GM18861 (cell line): ENCODE results near the gene IGFBP2.
A peak's percentile ranks its signal among the peaks of the same experiment; 100 is the strongest.

Source experiments
- ATAC-seq: cut with Tn5 transposase; IDR thresholded peaks from one replicate; pipeline ENCODE4 v1.9.1; 2021; ENCODE audit not compliant: unreplicated experiment

The IGFBP2 gene

DNA sequence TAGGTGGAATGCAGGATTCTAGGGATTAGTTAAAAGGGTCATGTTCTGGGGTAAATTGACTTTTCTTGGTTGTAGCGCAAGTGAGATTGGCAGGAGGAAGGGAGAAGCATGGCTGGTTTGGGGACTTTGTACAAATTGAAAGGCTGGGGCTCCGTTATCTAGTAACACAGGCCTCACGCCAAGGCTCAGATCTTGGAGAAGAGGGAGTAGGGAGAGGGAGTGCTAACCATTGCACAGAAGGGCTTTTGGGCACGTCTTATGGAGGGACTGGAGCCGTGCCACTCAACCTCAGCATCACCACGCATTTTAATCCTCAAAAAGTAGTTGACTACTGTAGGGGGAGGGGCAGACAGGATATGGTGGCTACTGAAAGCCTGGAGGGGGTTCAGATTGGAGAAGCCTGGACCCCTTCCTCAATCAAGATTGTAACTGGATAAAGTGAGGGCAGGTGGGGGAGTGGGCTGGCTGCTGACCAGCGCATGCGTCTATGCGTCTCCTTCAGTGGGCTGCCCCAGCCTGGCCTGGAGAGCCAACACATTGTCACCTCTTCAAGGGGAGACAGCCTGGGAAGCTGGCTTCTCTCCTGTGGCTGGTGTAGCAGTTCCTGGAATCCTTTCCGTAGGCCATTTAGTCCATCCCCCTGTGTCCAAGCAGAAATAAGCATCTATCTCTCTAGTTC, 47.9 kb downstream of the IGFBP2 start:
- no peak for ATAC-seq

GRCh38 chr2:216681683-216682082, 48.5 kb downstream of the IGFBP2 start:
- no peak for ATAC-seq

- ATAC-seq, result no peak
Measured at GRCh38 chr2:216683846-216684245, 50.6 kb downstream of the IGFBP2 start.

DNA sequence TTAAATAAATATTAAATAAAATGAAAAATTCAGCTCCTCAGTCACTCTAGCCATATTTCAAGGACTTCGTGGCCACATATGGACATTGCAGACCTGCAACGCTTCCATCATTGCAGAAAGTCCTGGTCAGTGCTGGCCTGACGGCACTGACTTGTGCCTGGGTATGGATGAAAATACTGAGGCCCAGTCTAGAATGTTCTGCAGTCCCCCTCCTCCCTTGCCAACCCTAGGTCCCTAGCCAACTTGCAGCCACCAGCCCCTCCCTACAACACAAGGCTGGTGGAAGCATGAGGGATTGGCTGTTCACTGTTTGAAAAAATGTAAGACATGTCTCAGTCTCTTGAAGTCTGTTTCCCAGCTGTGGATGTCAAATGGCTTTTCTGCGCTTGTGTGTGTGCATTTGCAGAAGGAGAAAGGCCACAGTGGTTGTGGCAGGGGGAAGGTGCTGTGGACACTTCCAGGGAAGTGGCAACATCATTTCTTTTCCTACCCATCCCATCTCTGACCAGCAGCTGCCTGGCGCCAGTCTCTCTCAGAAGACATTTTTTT, 52.2 kb downstream of the IGFBP2 start:
- no peak for ATAC-seq

DNA sequence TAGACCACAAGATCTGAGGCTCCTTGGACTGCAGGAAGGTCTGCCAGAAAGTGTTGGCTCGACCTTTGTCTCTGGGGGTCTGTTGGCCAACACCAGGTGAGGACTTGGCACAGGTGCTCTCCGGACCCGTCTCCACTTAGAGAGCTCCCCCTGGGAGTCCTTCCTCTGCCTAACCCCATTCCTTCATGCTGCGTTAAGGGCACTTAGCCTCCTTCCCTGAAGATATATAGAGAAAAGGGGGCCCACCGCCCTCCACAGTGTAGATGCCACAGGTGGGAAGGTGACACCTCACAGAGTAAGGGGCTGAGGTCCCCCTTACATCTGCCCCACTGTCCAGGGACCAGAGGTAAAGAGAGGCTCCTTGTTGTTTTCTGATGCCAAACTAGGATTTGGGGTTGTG, 53.9 kb downstream of the IGFBP2 start:
- ATAC-seq, result no peak

DNA sequence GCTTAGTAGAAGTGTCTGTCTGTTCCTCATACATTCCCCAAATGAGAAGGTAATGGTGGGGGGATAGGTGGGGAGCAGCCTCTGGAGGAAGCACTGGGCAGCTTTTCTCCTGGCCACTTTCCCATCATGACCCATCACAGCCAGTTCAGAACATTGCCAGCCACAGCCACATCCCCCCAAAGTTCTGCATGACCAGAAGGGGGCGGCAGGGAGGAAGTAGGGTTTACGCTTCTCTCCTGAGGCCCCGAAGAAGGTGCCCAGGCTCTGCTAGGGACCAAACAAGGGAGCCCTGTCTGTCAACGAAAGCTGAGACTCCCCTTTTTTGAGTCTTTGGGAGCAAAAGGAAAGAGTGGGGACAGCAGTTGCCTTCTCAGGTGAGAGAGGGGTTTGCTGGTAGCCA, 54.4 kb downstream of the IGFBP2 start:
- ATAC-seq, result no peak

GRCh38 chr2:216688731-216689340, 55.6 kb downstream of the IGFBP2 start:
- no peak for ATAC-seq

GRCh38 chr2:216689397-216689796, 56.2 kb downstream of the IGFBP2 start:
- ATAC-seq, result no peak

DNA sequence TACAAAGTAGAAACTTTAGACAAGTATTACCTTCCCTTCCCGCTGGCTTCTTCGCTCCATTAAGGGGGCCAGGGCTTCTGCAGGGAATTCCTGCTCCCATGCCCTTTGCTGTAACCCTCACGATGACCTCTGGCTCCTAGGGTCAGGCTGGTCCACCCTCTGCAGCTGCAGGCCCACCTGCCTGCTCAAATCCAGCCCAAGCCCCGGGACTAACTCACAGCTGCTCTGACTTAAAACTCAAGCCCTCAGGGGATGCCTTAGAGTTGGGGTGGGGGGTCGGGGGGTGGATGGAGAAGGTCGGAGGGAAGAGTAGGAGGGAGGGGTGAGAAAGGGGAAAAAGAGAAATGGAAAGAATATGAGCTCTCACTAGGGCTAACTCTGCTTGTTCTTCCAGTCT, 57.2 kb downstream of the IGFBP2 start:
- ATAC-seq, result no peak

GRCh38 chr2:216690853-216691741, 57.9 kb downstream of the IGFBP2 start:
- no peak for ATAC-seq

- no peak for ATAC-seq
Measured at GRCh38 chr2:216692636-216693413, 59.6 kb downstream of the IGFBP2 start.

- ATAC-seq, result no peak
Measured at GRCh38 chr2:216693414-216694080, 60.3 kb downstream of the IGFBP2 start.

GRCh38 chr2:216694082-216694825, 61.0 kb downstream of the IGFBP2 start:
- ATAC-seq, result no peak

- ATAC-seq, result no peak
Measured at GRCh38 chr2:216694826-216695217, 61.6 kb downstream of the IGFBP2 start.

- no peak for ATAC-seq
Measured at GRCh38 chr2:216695401-216695821, 62.2 kb downstream of the IGFBP2 start, which contains the start of gene IGFBP5. Gene IGFBP5 (minus strand): TSS chr2:216695549. CDS start chr2:216694775, 774 bp downstream.

DNA sequence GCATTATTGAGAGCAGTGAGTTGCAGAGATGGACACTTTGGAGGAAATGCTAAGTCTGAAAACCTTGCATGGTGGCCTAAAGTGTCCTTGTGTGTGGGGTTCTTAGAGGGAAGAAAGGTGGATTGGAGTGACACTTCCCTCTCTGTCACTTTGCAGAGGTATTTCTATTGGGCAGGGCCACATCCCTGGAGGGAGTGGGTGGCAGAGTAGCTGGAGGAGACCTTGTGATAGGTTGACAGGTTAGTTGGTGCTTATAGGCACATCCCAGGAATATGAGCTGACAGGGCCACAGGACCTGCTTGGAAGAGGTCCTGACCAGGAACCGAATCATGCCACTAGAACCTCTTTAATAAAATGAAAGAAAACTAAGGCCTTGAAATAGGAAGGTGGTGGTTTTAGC, 63.1 kb downstream of the IGFBP2 start:
- ATAC-seq, result no peak

DNA sequence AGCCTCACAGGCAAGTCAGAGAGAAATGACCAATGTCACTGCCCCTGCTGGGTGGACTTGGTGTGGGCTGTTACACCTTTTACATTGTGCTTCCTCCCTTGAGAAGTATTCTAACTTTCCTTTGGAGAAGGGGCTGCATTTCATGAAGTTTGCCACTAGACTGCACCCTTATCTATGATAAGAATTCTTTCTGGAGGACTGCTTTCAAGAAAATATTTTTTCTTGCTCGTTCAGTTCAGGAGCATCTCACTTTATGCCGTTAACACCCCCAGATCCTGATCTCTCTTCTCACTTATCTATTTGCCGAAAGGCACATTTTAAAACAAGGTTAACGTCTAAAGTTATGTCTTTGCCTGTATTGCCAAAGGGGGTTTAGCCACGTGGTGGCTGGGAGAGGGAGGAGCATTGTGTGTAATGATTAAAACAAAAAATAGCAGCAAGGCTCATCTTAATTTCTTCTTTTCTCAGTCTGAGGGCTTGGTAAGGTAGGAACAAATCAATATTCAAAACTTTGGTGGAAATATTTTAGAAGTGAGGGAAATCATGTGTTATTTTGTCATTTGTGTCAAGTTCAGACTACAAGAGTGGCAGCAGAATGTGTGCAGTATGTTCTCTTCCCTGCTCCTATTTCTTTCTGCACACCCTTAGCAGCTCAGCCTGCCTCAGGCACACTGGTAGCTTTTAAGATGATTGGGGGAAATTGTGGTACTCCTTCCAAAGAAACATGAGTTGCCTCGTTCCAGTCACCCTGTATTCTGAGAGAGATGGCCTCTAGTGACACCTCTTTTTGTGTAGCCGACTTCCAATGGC, 63.7 kb downstream of the IGFBP2 start:
- ATAC-seq, result no peak

- ATAC-seq, result no peak
Measured at GRCh38 chr2:216698293-216698692, 65.1 kb downstream of the IGFBP2 start.

- ATAC-seq, result peak; percentile 48
Measured at GRCh38 chr2:216698895-216699294, 65.7 kb downstream of the IGFBP2 start.
